Measurements from ENCODE around the gene CD1B.

GRCh38 chr1:158374860-158375259 lies 43.5 kb upstream of the CD1B start:
- TF ChIP-seq TAF1 (IDR thresholded peaks at IDR 0.05; ENCODE audit: borderline replicate concordance, insufficient read depth, low read length), result no peak
- TF ChIP-seq SIN3A (IDR thresholded peaks at IDR 0.05; ENCODE audit: borderline replicate concordance, insufficient read depth, low read length), result no peak
- TF ChIP-seq POLR2AphosphoS5 (IDR thresholded peaks at IDR 0.05; ENCODE audit: low read depth, low read length), result no peak
- TF ChIP-seq REST (IDR thresholded peaks at IDR 0.05; ENCODE audit: insufficient read depth in 1 of 2, low read depth in 2 of 2, low read length in 2 of 2), result no peak

Data from PFSK-1 (cell line).